GM23338 (cell line): ENCODE data around the gene TSPAN5. TPM values are rescaled to one million over a fixed set of nuclear protein-coding genes. Genes with fewer than 3 reads are reported as not detected.

Experiments
- ATAC-seq: fragments of 200-7000 bp; cut with Tn5 transposase; 3 replicates; pipeline ENCODE4 v1.9.1; 2020
- DNase-seq: peaks from one replicate; pipeline ENCODE4 v3.0.0-alpha.2; 2015; ENCODE audit warnings: low spot score
- H2AFZ ChIP-seq: fragments of 200-600 bp; sonication (generic); 2 replicates; pipeline ENCODE4 v1.8.0; 2016; ENCODE audit warnings: antibody characterized with exemption, mild to moderate bottlenecking, moderate library complexity
- H3F3A ChIP-seq: fragments of 200-600 bp; sonication (generic); replicated peaks from 2 replicates; pipeline ENCODE4 v1.8.0; 2017; ENCODE audit warnings: antibody characterized with exemption, mixed run types, low read depth
- H3K27ac ChIP-seq: fragments of 200-600 bp; sonication (generic); 2 replicates; pipeline ENCODE4 v1.6.1; 2016; ENCODE audit warnings: low read depth
- H3K27me3 ChIP-seq: fragments of 200-600 bp; sonication (generic); 2 replicates; pipeline ENCODE4 v1.8.0; 2016; ENCODE audit warnings: mild to moderate bottlenecking, mixed run types, moderate library complexity; ENCODE audit not compliant: insufficient read depth
- H3K36me3 ChIP-seq: fragments of 200-600 bp; sonication (generic); 2 replicates; pipeline ENCODE4 v1.8.0; 2016; ENCODE audit warnings: mild to moderate bottlenecking; ENCODE audit not compliant: insufficient read depth
- H3K4me1 ChIP-seq: fragments of 200-600 bp; sonication (generic); 2 replicates; pipeline ENCODE4 v1.8.0; 2016; ENCODE audit warnings: mild to moderate bottlenecking, moderate library complexity; ENCODE audit not compliant: insufficient read depth
- H3K4me2 ChIP-seq: fragments of 200-600 bp; sonication (generic); 2 replicates; pipeline ENCODE4 v1.7.1; 2017; ENCODE audit warnings: mixed run types
- H3K4me3 ChIP-seq: fragments of 200-600 bp; sonication (generic); 2 replicates; pipeline ENCODE4 v1.6.1; 2016; ENCODE audit warnings: mixed run types
- H3K79me2 ChIP-seq: fragments of 200-600 bp; sonication (generic); replicated peaks from 2 replicates; pipeline ENCODE4 v1.8.0; 2017; ENCODE audit warnings: mild to moderate bottlenecking; ENCODE audit not compliant: insufficient read depth
- H3K9me2 ChIP-seq: fragments of 200-600 bp; sonication (generic); 2 replicates; pipeline ENCODE4 v1.8.0; 2017; ENCODE audit not compliant: insufficient read depth
- H4K20me1 ChIP-seq: fragments of 200-600 bp; sonication (generic); replicated peaks from 2 replicates; pipeline ENCODE4 v1.8.0; 2017; ENCODE audit warnings: mild to moderate bottlenecking; ENCODE audit not compliant: insufficient read depth
- H3K27ac Mint-ChIP-seq: 2 replicates; pipeline ENCODE4 v1.8.0; 2020; ENCODE audit warnings: inconsistent platforms, mild to moderate bottlenecking, moderate library complexity, mixed read lengths
- H3K27me3 Mint-ChIP-seq: 3 replicates; pipeline ENCODE4 v1.8.0; 2022; ENCODE audit warnings: low read depth, mild to moderate bottlenecking, moderate library complexity, mixed read lengths, inconsistent platforms; ENCODE audit not compliant: insufficient read depth, poor library complexity
- H3K36me3 Mint-ChIP-seq: 3 replicates; pipeline ENCODE4 v1.8.0; 2021; ENCODE audit warnings: low read depth, mild to moderate bottlenecking, inconsistent platforms, moderate library complexity, mixed read lengths
- H3K4me1 Mint-ChIP-seq: 3 replicates; pipeline ENCODE4 v1.8.0; 2020; ENCODE audit warnings: mild to moderate bottlenecking, inconsistent platforms, mixed read lengths
- H3K4me3 Mint-ChIP-seq: 3 replicates; pipeline ENCODE4 v1.8.0; 2021; ENCODE audit warnings: moderate library complexity, mild to moderate bottlenecking, inconsistent platforms, mixed read lengths
- H3K9me3 Mint-ChIP-seq: 3 replicates; pipeline ENCODE4 v1.8.0; 2020; ENCODE audit warnings: moderate library complexity, mild to moderate bottlenecking, inconsistent platforms, mixed read lengths
- CREB1 ChIP-seq: fragments of 250-450 bp; sonication (Bioruptor Pico); IDR thresholded peaks from 2 replicates; pipeline ENCODE4 v1.5.0; 2020; ENCODE audit warnings: low read depth, mild to moderate bottlenecking, moderate library complexity
- CTCF ChIP-seq, 2 experiments: fragments of 200-600 bp in 1 of 2; sonication (generic) in 1 of 2; conservative IDR thresholded peaks; 2 replicates each; pipeline versions ENCODE4 v1.5.1 to v1.6.1; 2016 to 2017; ENCODE audit warnings: antibody characterized with exemption in 2 of 2, low read depth in 2 of 2, mild to moderate bottlenecking in 2 of 2, moderate library complexity in 1 of 2
- ETS1 ChIP-seq: IDR thresholded peaks from 2 replicates; pipeline ENCODE4 v1.6.1; 2016; ENCODE audit warnings: antibody characterized with exemption
- EZH2 ChIP-seq: fragments of 200-600 bp; sonication (generic); IDR thresholded peaks from one replicate; pipeline ENCODE4 v1.8.0; 2017; ENCODE audit warnings: antibody characterized with exemption, mild to moderate bottlenecking, low read depth; ENCODE audit not compliant: unreplicated experiment
- EZH2phosphoT487 ChIP-seq: fragments of 200-600 bp; sonication (generic); IDR thresholded peaks from one replicate; pipeline ENCODE4 v1.8.1; 2018; ENCODE audit warnings: antibody characterized with exemption; ENCODE audit not compliant: unreplicated experiment
- JUNB ChIP-seq: IDR thresholded peaks from one replicate; pipeline ENCODE4 v1.6.1; 2016; ENCODE audit warnings: antibody characterized with exemption; ENCODE audit not compliant: unreplicated experiment
- NANOG ChIP-seq: IDR thresholded peaks from 2 replicates; pipeline ENCODE4 v1.6.1; 2016; ENCODE audit warnings: antibody characterized with exemption, borderline replicate concordance
- POLR2AphosphoS5 ChIP-seq: IDR thresholded peaks from 2 replicates; pipeline ENCODE4 v1.6.1; 2016; ENCODE audit warnings: antibody characterized with exemption, low read depth
- REST ChIP-seq: IDR thresholded peaks from one replicate; pipeline ENCODE4 v1.6.1; 2018; ENCODE audit warnings: antibody characterized with exemption; ENCODE audit not compliant: unreplicated experiment
- STAT1 ChIP-seq: IDR thresholded peaks from one replicate; pipeline ENCODE4 v1.6.1; 2016; ENCODE audit warnings: antibody characterized with exemption; ENCODE audit not compliant: unreplicated experiment
- ZNF114 ChIP-seq: fragments of 250-450 bp; sonication (Bioruptor Pico); IDR thresholded peaks from 2 replicates; pipeline ENCODE4 v1.5.0; 2020; ENCODE audit warnings: mild to moderate bottlenecking, moderate library complexity
- ZNF331 ChIP-seq: fragments of 250-450 bp; sonication (Bioruptor Pico); IDR thresholded peaks from 2 replicates; pipeline ENCODE4 v1.5.0; 2020; ENCODE audit warnings: low read depth, mild to moderate bottlenecking, moderate library complexity
- ZNF462 ChIP-seq: fragments of 250-450 bp; sonication (Bioruptor Pico); IDR thresholded peaks from 2 replicates; pipeline ENCODE4 v1.5.0; 2020; ENCODE audit warnings: mild to moderate bottlenecking, moderate library complexity
- polyA plus RNA-seq: library from polyadenylated mRNA; unstranded; fragments of >200 nt; fragmentation: Nextera tagmentation; extraction: Ambion mirVana; gene quantifications from 2 replicates; pipeline ENCODE4 v1.2.1, GENCODE V29; 2016
- total RNA-seq: library from RNA; depleted of rRNA; stranded (reverse); fragments of >200 nt; shearing (Covaris generic); gene quantifications from 2 replicates; pipeline ENCODE4 v1.2.3, GENCODE V29; 2014

The TSPAN5 gene
- total and polyA plus RNA-seq, 2 experiments from 2014 or later = 18.6 to 21.5 TPM

GRCh38 chr4:98633159-98633558 lies 25.3 kb downstream of the TSPAN5 start:
- Histone ChIP-seq H3K36me3 (no peaks in the 10 kb centered on the region), H3K4me2 (no peak overlapping the region), H2AFZ (no peak overlapping the region), H3K4me3 (no peak overlapping the region), H3K79me2 (peaks cover 78% of the 10 kb centered on the region), H4K20me1 (no peaks in the 10 kb centered on the region), H3K4me1 (no peaks in the 10 kb centered on the region; the same call in 1 of the 2 replicates), H3F3A (no peaks in the 10 kb centered on the region), H3K9me2 (0 out of 2 replicates have a peak, but pooled peaks cover 2% of the 10 kb centered on the region), H3K27me3 (no peaks in the 10 kb centered on the region), H3K27ac (no peak overlapping the region)
- no peak for DNase-seq
- no peaks in the 10 kb centered on the region for H3K36me3 Mint-ChIP-seq
- H3K27me3 Mint-ChIP-seq = peaks cover 6% of the 10 kb centered on the region
- no peak overlapping the region for H3K4me3 Mint-ChIP-seq
- TF ChIP-seq ETS1 = no peak
- no peak for TF ChIP-seq JUNB
- TF ChIP-seq EZH2 = no peak
- no peak for TF ChIP-seq STAT1
- no peak for TF ChIP-seq CTCF (conservative IDR thresholded peaks at IDR 0.05; ENCODE audit: low read depth in 2 of 2)
- TF ChIP-seq ZNF331 (CRISPR knock-in tag) = no peak
- no peak for TF ChIP-seq POLR2AphosphoS5
- TF ChIP-seq EZH2phosphoT487 = no peak
- TF ChIP-seq CREB1 (CRISPR knock-in tag) = no peak
- no peak for TF ChIP-seq REST
- TF ChIP-seq ZNF462 (CRISPR knock-in tag) = no peak
- TF ChIP-seq ZNF114 (CRISPR knock-in tag) = no peak
- TF ChIP-seq NANOG = no peak
- no peaks in the 10 kb centered on the region for H3K9me3 Mint-ChIP-seq
- peaks cover 18% of the 10 kb centered on the region for H3K4me1 Mint-ChIP-seq
- no peak for ATAC-seq
- H3K27ac Mint-ChIP-seq = no peak overlapping the region
